ENCODE measurements around the gene CNNM2. TPM values are rescaled to one million over a fixed set of nuclear protein-coding genes. Genes with fewer than 3 reads are reported as not detected.

CNNM2 gene
- polyA plus RNA-seq, 1 of the 3 experiments (the other 2 are of a cell fraction) = 4.0 TPM

- no peak overlapping the region for H3K9ac ChIP-seq
- ChIA-PET CTCF (no interaction called here), POLR2A (no interaction called here)
- TF ChIP-seq MEF2A (IDR thresholded peaks at IDR 0.05; ENCODE audit: borderline replicate concordance, low read depth) = no peak
- no peak for TF ChIP-seq EP300 (IDR thresholded peaks at IDR 0.05; ENCODE audit: borderline replicate concordance in 1 of 2, low read depth in 1 of 2, low read length in 1 of 2)
- TF ChIP-seq NRF1 (IDR thresholded peaks at IDR 0.05; ENCODE audit: low read depth, low read length) = no peak
- no peak for TF ChIP-seq TAF1 (IDR thresholded peaks at IDR 0.05; ENCODE audit: borderline replicate concordance, low read depth, low read length)
- no peak for TF ChIP-seq NFIC (IDR thresholded peaks at IDR 0.05; ENCODE audit: borderline replicate concordance)
- TF ChIP-seq USF1 (IDR thresholded peaks at IDR 0.05; ENCODE audit: borderline replicate concordance, low read depth) = no peak
- no peak for TF ChIP-seq MAX (IDR thresholded peaks at IDR 0.05; ENCODE audit: low read depth)
- no peak for TF ChIP-seq EZH2phosphoT487 (IDR thresholded peaks at IDR 0.05; ENCODE audit: borderline replicate concordance, low read depth)
- TF ChIP-seq USF2 (IDR thresholded peaks at IDR 0.05; ENCODE audit: borderline replicate concordance, low read depth, low read length) = no peak
- no peak for TF ChIP-seq RAD21 (IDR thresholded peaks at IDR 0.05; ENCODE audit: low read length)
- TF ChIP-seq JUND (IDR thresholded peaks at IDR 0.05) = no peak
- TF ChIP-seq GATA2 (CRISPR knock-in tag; IDR thresholded peaks at IDR 0.05) = no peak
- TF ChIP-seq RXRA (IDR thresholded peaks at IDR 0.05; ENCODE audit: borderline replicate concordance, low read depth) = no peak
- no peak for TF ChIP-seq RFX5 (IDR thresholded peaks at IDR 0.05; ENCODE audit: low read length)
- TF ChIP-seq ZBTB33 (IDR thresholded peaks at IDR 0.05; ENCODE audit: borderline replicate concordance, low read depth) = no peak
- TF ChIP-seq MXI1 (IDR thresholded peaks at IDR 0.05; ENCODE audit: low read depth, low read length) = no peak
- no peaks in the 10 kb centered on the region for H3K27me3 ChIP-seq (ENCODE audit: insufficient read depth)
- no peak for DNase-seq
- no peaks in the 10 kb centered on the region for H3K79me2 ChIP-seq (ENCODE audit: insufficient read depth)
- H3K9me3 ChIP-seq = no peaks in the 10 kb centered on the region
- no peak overlapping the region for H2AFZ ChIP-seq (ENCODE audit: low read depth)
- H3K4me3 ChIP-seq (ENCODE audit: low read depth in 2 of 2, low read length in 1 of 2) = no peak overlapping the region
- peaks cover 0 to 6% of the 10 kb centered on the region in 2 experiments; a peak in 2 of 4 replicates for H3K4me1 ChIP-seq (ENCODE audit: control insufficient read depth in 1 of 2, insufficient read depth in 2 of 2, low read depth in 1 of 2, low read length in 1 of 2)
- no peaks in the 10 kb centered on the region for H3K36me3 ChIP-seq (replicated peaks in 1 of 2; ENCODE audit: control insufficient read depth in 1 of 2, insufficient read depth in 2 of 2, low read length in 1 of 2)
- H3K9me2 ChIP-seq = no peaks in the 10 kb centered on the region
- no peak overlapping the region for H3K4me2 ChIP-seq
- no peaks in the 10 kb centered on the region for H3F3A ChIP-seq (replicated peaks; ENCODE audit: insufficient read depth)
- H3K27ac ChIP-seq (ENCODE audit: low read depth in 2 of 2, low read length in 1 of 2) = no peak overlapping the region
- H4K20me1 ChIP-seq (ENCODE audit: insufficient read depth) = no peaks in the 10 kb centered on the region
- 90% methylated on average over 3 of the region's 3 CpGs for WGBS (ENCODE audit: low lambda C conversion rate)
These were observed 30.7 kb downstream of the CNNM2 start for GRCh38 chr10:102948786-102949185.

Data from SK-N-SH (cell line).